Smooth muscle cell (in vitro differentiated cells): ENCODE measurements around the gene GBX2. TPM values are rescaled to one million over a fixed set of nuclear protein-coding genes. Genes with fewer than 3 reads are reported as not detected.

Experiments used
- DNase-seq: peaks from one replicate; lab custom pipeline; 2025; ENCODE audit not compliant: unreplicated experiment; lab: John Stamatoyannopoulos, UW
- H2AFZ ChIP-seq: fragments of 200-600 bp; sonication (generic); 2 replicates; pipeline ENCODE4 v1.6.0; 2016; ENCODE audit warnings: antibody characterized with exemption, low read depth, mild to moderate bottlenecking
- H3F3A ChIP-seq: fragments of 200-600 bp; sonication (generic); 2 replicates; pipeline ENCODE4 v1.6.0; 2017; ENCODE audit warnings: antibody characterized with exemption, low read depth
- H3K27ac ChIP-seq: fragments of 200-600 bp; sonication (generic); 2 replicates; pipeline ENCODE4 v1.5.1; 2016; ENCODE audit warnings: low read depth, mild to moderate bottlenecking
- H3K27me3 ChIP-seq: fragments of 200-600 bp; sonication (generic); 2 replicates; pipeline ENCODE4 v1.6.1; 2016; ENCODE audit warnings: low read depth, mild to moderate bottlenecking
- H3K36me3 ChIP-seq: fragments of 200-600 bp; sonication (generic); 2 replicates; pipeline ENCODE4 v1.5.1; 2016; ENCODE audit warnings: low read depth
- H3K4me1 ChIP-seq: fragments of 200-600 bp; sonication (generic); 2 replicates; pipeline ENCODE4 v1.5.1; 2016; ENCODE audit warnings: low read depth
- H3K4me2 ChIP-seq: fragments of 200-600 bp; sonication (generic); 2 replicates; pipeline ENCODE4 v1.6.0; 2016; ENCODE audit warnings: mild to moderate bottlenecking
- H3K4me3 ChIP-seq: fragments of 200-600 bp; sonication (generic); 2 replicates; pipeline ENCODE4 v1.5.1; 2016; ENCODE audit warnings: mild to moderate bottlenecking
- H3K79me2 ChIP-seq: fragments of 200-600 bp; sonication (generic); 2 replicates; pipeline ENCODE4 v1.6.0; 2016; ENCODE audit warnings: low read depth, mild to moderate bottlenecking
- H3K9ac ChIP-seq: fragments of 200-600 bp; sonication (generic); 2 replicates; pipeline ENCODE4 v1.6.0; 2016; ENCODE audit warnings: low read depth
- H3K9me3 ChIP-seq: fragments of 200-600 bp; sonication (generic); replicated peaks from 2 replicates; pipeline ENCODE4 v1.5.1; 2016; ENCODE audit warnings: low read depth
- H4K20me1 ChIP-seq: fragments of 200-600 bp; sonication (generic); 2 replicates; pipeline ENCODE4 v1.6.0; 2016; ENCODE audit warnings: low read depth
- WGBS: methylation state at CpG from one replicate; pipeline ENCODE4 v1.1.7; 2016; ENCODE audit warnings: low lambda C conversion rate; 5-methylcytosine and 5-hydroxymethylcytosine counted together
- polyA plus RNA-seq: library from polyadenylated mRNA; unstranded; fragments of >200 nt; fragmentation: Nextera tagmentation; extraction: Ambion mirVana; gene quantifications from 2 replicates; pipeline ENCODE4 v1.2.1, GENCODE V29; 2016
- total RNA-seq: library from RNA; depleted of rRNA; stranded (reverse); fragments of >200 nt; gene quantifications from 2 replicates; pipeline ENCODE4 v1.2.3, GENCODE V29; 2014
- TF ChIP-seq, protein P1 (sequence below): fragments of 200-600 bp; sonication (generic); IDR thresholded peaks from 2 replicates; pipeline ENCODE4 v1.5.1; 2017; ENCODE audit warnings: borderline replicate concordance, mild to moderate bottlenecking, antibody characterized with exemption; ENCODE audit not compliant: insufficient read depth, poor library complexity, severe bottlenecking

The GBX2 gene
- total and polyA plus RNA-seq, 2 experiments from 2014 or later = not detected

DNA sequence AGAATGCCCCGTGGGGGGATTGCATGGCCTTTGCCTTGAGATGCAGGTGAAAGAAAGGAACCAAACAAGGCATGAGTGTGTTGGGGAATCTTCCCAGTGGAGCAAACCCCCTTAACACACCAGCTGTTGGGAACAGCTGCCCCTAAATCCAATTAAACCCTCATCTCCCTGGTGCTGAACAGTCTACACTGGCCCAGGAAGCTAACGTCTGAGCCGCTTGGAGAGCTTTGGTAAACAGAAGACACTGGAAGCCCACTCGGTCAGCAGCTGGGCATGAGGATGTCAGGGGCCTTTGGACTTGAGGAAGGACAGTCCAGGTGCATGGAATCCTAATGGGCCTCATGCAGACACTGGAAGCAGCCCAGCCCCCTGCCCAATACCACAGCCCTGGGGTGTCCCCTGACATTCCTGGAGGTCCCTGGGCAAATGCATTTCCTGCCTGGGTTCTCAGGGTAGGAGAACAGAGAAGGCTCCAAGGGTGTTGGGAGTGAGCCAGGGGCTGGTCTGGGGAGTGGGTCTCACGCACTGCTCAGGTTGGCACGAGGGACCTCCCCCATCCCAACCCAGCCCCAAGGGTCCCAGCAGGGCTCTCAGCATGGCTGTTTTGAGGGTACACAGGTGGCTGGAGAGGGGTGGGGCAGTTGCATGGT lies 37.7 kb downstream of the GBX2 start:
- Histone ChIP-seq H2AFZ (no peak overlapping the region), H3K4me3 (no peak overlapping the region), H3K9ac (no peak overlapping the region), H3K4me1 (no peaks in the 10 kb centered on the region), H3F3A (no peaks in the 10 kb centered on the region), H3K27ac (no peak overlapping the region), H3K4me2 (no peak overlapping the region), H3K27me3 (no peaks in the 10 kb centered on the region), H3K79me2 (no peaks in the 10 kb centered on the region), H3K9me3 (no peaks in the 10 kb centered on the region), H3K36me3 (no peaks in the 10 kb centered on the region), H4K20me1 (no peaks in the 10 kb centered on the region)
- DNase-seq = no peak
- WGBS = 96% methylated on average over 6 of the region's 6 CpGs
- TF ChIP-seq, protein P1, sequence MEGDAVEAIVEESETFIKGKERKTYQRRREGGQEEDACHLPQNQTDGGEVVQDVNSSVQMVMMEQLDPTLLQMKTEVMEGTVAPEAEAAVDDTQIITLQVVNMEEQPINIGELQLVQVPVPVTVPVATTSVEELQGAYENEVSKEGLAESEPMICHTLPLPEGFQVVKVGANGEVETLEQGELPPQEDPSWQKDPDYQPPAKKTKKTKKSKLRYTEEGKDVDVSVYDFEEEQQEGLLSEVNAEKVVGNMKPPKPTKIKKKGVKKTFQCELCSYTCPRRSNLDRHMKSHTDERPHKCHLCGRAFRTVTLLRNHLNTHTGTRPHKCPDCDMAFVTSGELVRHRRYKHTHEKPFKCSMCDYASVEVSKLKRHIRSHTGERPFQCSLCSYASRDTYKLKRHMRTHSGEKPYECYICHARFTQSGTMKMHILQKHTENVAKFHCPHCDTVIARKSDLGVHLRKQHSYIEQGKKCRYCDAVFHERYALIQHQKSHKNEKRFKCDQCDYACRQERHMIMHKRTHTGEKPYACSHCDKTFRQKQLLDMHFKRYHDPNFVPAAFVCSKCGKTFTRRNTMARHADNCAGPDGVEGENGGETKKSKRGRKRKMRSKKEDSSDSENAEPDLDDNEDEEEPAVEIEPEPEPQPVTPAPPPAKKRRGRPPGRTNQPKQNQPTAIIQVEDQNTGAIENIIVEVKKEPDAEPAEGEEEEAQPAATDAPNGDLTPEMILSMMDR = no peak

DNA sequence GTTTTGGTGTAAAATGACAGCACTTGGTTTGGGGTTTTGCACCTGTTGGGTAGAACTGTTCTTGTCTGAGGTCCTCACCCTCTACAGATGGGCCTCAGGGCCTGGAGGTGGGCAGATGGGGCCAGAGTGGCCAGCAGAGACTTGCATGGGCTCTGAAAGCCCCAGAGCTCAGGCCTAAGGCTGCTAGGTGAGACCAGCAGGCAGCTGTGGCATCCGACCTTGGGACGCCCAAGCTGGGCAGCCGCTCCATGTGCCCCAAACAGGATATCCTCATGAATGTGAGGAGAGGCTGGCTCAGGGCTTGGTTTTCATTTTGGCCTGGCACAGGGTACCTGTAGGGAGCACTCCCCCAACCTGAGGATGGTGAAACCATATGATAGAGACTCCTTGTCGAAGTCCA lies 38.3 kb downstream of the GBX2 start:
- WGBS = 99% methylated on average over 4 of the region's 4 CpGs
- DNase-seq = no peak
- Histone ChIP-seq H3K4me1 (no peaks in the 10 kb centered on the region), H3K36me3 (no peaks in the 10 kb centered on the region), H3K79me2 (no peaks in the 10 kb centered on the region), H3K9me3 (no peaks in the 10 kb centered on the region), H3K27me3 (no peaks in the 10 kb centered on the region), H4K20me1 (no peaks in the 10 kb centered on the region), H3F3A (no peaks in the 10 kb centered on the region), H2AFZ (no peak overlapping the region), H3K27ac (no peak overlapping the region), H3K4me3 (no peak overlapping the region), H3K4me2 (no peak overlapping the region), H3K9ac (no peak overlapping the region)
- TF ChIP-seq, protein P1 = no peak

DNA sequence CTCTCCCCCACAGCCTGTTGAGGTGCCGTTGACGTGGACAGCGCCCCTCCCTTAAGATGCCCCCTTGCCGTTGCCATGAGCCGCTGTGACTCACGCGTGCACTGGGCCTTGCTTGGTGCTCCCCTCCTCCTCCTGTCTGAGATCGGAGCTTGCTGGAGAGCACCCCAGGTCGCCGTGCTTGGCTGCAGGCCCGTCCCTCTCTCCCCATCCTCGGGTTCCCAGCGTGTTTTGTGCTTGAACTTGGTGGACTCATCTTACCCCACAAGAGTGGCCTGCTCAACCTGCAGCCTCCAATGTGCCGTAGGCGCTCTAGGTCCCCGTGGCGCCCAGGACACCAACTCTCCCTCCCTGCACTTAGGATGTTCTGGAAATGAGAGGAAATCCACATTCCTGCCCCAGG lies 39.9 kb downstream of the GBX2 start:
- Histone ChIP-seq H4K20me1 (no peaks in the 10 kb centered on the region), H3K27me3 (no peaks in the 10 kb centered on the region), H3K27ac (no peak overlapping the region), H3K9me3 (no peaks in the 10 kb centered on the region), H3K9ac (no peak overlapping the region), H3K36me3 (no peaks in the 10 kb centered on the region), H3F3A (no peaks in the 10 kb centered on the region), H2AFZ (no peak overlapping the region), H3K4me2 (no peak overlapping the region), H3K4me1 (no peaks in the 10 kb centered on the region), H3K4me3 (no peak overlapping the region), H3K79me2 (no peaks in the 10 kb centered on the region)
- TF ChIP-seq, protein P1 = no peak
- no peak for DNase-seq
- 93% methylated on average over 17 of the region's 17 CpGs for WGBS

DNA sequence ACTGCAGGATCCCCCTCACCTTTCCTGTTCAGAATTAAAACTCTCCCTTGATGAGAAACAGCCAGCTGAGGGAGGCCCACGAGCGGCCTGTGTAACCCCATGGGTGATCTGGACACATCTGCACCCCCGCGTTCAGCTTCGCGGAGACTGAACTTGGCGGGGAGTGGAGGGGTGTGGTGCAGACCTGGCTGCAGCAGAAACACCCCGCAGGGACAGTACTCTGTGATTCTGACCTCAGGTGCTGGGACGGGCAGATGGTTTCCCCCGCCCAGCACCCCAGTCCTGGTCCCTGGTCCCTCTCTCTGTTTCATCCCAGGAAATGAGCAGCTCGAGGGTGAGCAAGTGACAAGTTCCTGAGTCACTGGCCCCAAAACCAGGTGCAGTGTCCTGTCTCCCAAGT lies 41.2 kb downstream of the GBX2 start:
- no peak overlapping the region for H2AFZ ChIP-seq
- TF ChIP-seq, protein P1 = no peak

More for the DNA sequence above, 41.2 kb downstream of the GBX2 start:
- no peak for DNase-seq
- no peaks in the 10 kb centered on the region for H3F3A ChIP-seq
- no peak overlapping the region for H3K4me3 ChIP-seq
- no peaks in the 10 kb centered on the region for H3K36me3 ChIP-seq
- no peaks in the 10 kb centered on the region for H3K27me3 ChIP-seq
- no peaks in the 10 kb centered on the region for H4K20me1 ChIP-seq
- H3K27ac ChIP-seq = no peak overlapping the region
- H3K4me1 ChIP-seq = no peaks in the 10 kb centered on the region
- no peak overlapping the region for H3K4me2 ChIP-seq
- no peak overlapping the region for H3K9ac ChIP-seq
- no peaks in the 10 kb centered on the region for H3K9me3 ChIP-seq
- no peaks in the 10 kb centered on the region for H3K79me2 ChIP-seq
- 92% methylated on average over 11 of the region's 11 CpGs for WGBS
